ELR (cell line): ENCODE results near the gene SCART1.
A peak's percentile ranks its signal among the peaks of the same experiment; 100 is the strongest.
"Not testable (repeated sequence)": the region's sequence is repeated elsewhere in the genome, so short reads cannot be mapped to it uniquely, and the experiment has no call there.

ENCODE experiments used
- DNase-seq: peaks from one replicate; pipeline ENCODE4 v3.0.0-alpha.2; 2015; ENCODE audit warnings: low read depth

Gene SCART1

GRCh38 chr10:133453516-133454203, at the start of gene SCART1:
Gene SCART1, plus strand, starts transcription at chr10:133453945. Its CDS starts 53 bp downstream, at chr10:133453998.
- DNase-seq = no peak

GRCh38 chr10:133405272-133405671, 48.5 kb upstream of the SCART1 start:
- DNase-seq = peak; percentile 27

GRCh38 chr10:133405844-133406527, 47.8 kb upstream of the SCART1 start:
- peak; percentile 49 for DNase-seq

- no peak for DNase-seq
Measured at GRCh38 chr10:133411523-133412380, 42.0 kb upstream of the SCART1 start.

GRCh38 chr10:133412381-133412711, 41.4 kb upstream of the SCART1 start:
- DNase-seq = no peak

- not testable (repeated sequence) for DNase-seq
Measured at GRCh38 chr10:133414401-133414800, 39.3 kb upstream of the SCART1 start.

GRCh38 chr10:133415752-133416151, 38.0 kb upstream of the SCART1 start:
- DNase-seq = no peak

GRCh38 chr10:133418289-133418993, 35.3 kb upstream of the SCART1 start:
- DNase-seq = no peak

- DNase-seq = no peak
Measured at GRCh38 chr10:133419211-133419950, 34.4 kb upstream of the SCART1 start.

GRCh38 chr10:133420028-133420427, 33.7 kb upstream of the SCART1 start:
- DNase-seq = no peak

GRCh38 chr10:133420579-133420978, 33.2 kb upstream of the SCART1 start:
- no peak for DNase-seq

GRCh38 chr10:133421336-133422222, 32.2 kb upstream of the SCART1 start:
- DNase-seq = no peak

GRCh38 chr10:133422223-133422806, 31.4 kb upstream of the SCART1 start:
- no peak for DNase-seq

GRCh38 chr10:133422807-133423771, 30.7 kb upstream of the SCART1 start:
- no peak for DNase-seq

- DNase-seq = not testable (repeated sequence)
Measured at GRCh38 chr10:133424102-133424501, 29.6 kb upstream of the SCART1 start.

GRCh38 chr10:133424601-133425000, 29.1 kb upstream of the SCART1 start, which contains the start of gene SPRN:
Gene SPRN, minus strand, starts transcription at chr10:133424625. Its CDS starts 944 bp downstream, at chr10:133423681.
- not testable (repeated sequence) for DNase-seq

- not testable (repeated sequence) for DNase-seq
Measured at GRCh38 chr10:133429571-133429970, 24.2 kb upstream of the SCART1 start.

- not testable (repeated sequence) for DNase-seq
Measured at GRCh38 chr10:133431888-133432613, 21.7 kb upstream of the SCART1 start.
